Uterus (tissue), 4 donors: Measurements from ENCODE around the gene SLC8A2. TPM values are rescaled to one million over a fixed set of nuclear protein-coding genes. Genes with fewer than 3 reads are reported as not detected.
A peak's percentile ranks its signal among the peaks of the same experiment; 100 is the strongest.

Source experiments
- DNase-seq, 2 donors: peaks; one replicate each; pipeline ENCODE4 v3.0.0-alpha.2; 2019 to 2020
- H3K27ac ChIP-seq, 2 donors: fragments of 200-600 bp; sonication (generic); 1 replicate in 1 of 2; 2 replicates in 1 of 2; pipeline ENCODE4 v1.5.1; 2016 to 2018
- H3K27me3 ChIP-seq, 2 donors: fragments of 200-600 bp; sonication (generic); one replicate each; pipeline ENCODE4 v1.5.1; 2018 to 2019; ENCODE audit warnings: control low read depth in 1 of 2
- H3K36me3 ChIP-seq, 2 donors: fragments of 200-600 bp; sonication (generic); one replicate each; pipeline ENCODE4 v1.5.1; 2019; ENCODE audit warnings: control low read depth in 1 of 2
- H3K4me1 ChIP-seq, 2 donors: fragments of 200-600 bp; sonication (generic); one replicate each; pipeline ENCODE4 v1.5.1; 2018 to 2019; ENCODE audit warnings: control low read depth in 1 of 2
- H3K4me3 ChIP-seq, 2 donors: fragments of 200-600 bp; sonication (generic); 1 replicate in 1 of 2; 2 replicates in 1 of 2; pipeline ENCODE4 v1.5.1; 2018 to 2019; ENCODE audit warnings: mild to moderate bottlenecking in 1 of 2
- H3K9me3 ChIP-seq, 2 donors: fragments of 200-600 bp; sonication (generic); one replicate each; pipeline ENCODE4 v1.5.1; 2019; ENCODE audit warnings: control low read depth in 1 of 2
- POLR2A ChIP-seq, 2 donors: fragments of 450-650 bp; IDR thresholded peaks; one replicate each; pipeline ENCODE4 v1.6.1; 2016; ENCODE audit warnings: antibody characterized with exemption in 2 of 2, mild to moderate bottlenecking in 1 of 2, moderate library complexity in 1 of 2
- intact Hi-C: fragments of 100-400 bp; cut with DNase I; formaldehyde crosslinking; loops from one replicate; pipeline ENCODE4 v1.15.1; 2023; ENCODE audit warnings: low total_unique reads
- total RNA-seq, 4 donors: library from RNA; depleted of rRNA in 3 of 4; stranded (reverse); fragments of >200 nt in 3 of 4; gene quantifications; one replicate each; pipeline versions ENCODE4 v1.1.0 to v1.2.4, GENCODE V29; 2014 to 2023
- TF ChIP-seq, protein P1 (sequence below), 4 experiments: fragments of 200-600 bp in 2 of 4; fragments of 450-650 bp in 2 of 4; sonication (generic) in 2 of 4; IDR thresholded peaks; one replicate each; pipeline ENCODE4 v1.5.1; 2016 to 2019; ENCODE audit warnings: antibody characterized with exemption in 4 of 4, mild to moderate bottlenecking in 2 of 4, moderate library complexity in 1 of 4
- donor health status: DM: yes; HTN: yes; CAD: no.

SLC8A2 gene
- total RNA-seq, 4 donors from 2014 or later, result 3.4 to 17.8 (median 11.0) TPM

DNA sequence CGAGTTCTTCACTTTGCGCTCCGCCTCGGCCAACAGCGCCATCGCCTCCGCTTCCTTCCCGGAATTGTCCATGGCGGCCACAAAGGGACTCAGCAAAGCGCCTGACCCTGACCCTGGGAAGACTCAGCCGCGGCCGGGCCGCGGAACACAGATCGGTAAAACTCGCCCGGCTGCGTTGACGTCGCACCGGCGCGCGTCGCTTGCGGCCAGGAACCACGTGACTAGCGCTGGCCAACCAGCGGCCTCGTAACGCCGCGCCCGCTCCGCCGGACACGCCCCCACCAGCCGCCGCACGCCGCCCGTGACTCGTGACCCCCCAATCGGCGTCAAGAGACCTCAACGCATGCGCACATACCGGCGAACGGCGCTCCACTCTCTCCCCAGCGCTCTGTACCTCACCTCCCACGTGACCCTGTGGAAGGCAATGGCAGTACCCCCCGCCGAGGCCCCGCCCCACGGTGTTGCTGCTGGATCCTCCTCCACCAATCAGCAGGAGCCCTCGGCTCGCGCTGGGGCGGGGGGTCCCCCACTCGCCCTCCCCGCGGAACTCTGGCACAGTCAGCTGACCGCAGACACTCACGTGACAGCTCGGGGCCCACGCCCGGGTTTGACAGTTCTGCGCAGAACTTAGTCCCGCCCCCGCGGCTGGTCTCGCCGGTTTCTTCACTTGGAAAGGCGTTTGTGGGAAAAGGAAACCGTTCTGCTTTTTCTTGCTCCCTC is 43.3 kb upstream of the SLC8A2 start, which contains the start of gene NAPA:
Gene NAPA (minus strand): TSS at position 195 of the 720 bp plus-strand sequence. CDS start 123 bp downstream, at position 72.
- peak within 1 kb of the TSS; percentile 96 to 98 for H3K27ac ChIP-seq
- H3K9me3 ChIP-seq, result no peaks in the 10 kb centered on the region
- TF ChIP-seq, protein P1, sequence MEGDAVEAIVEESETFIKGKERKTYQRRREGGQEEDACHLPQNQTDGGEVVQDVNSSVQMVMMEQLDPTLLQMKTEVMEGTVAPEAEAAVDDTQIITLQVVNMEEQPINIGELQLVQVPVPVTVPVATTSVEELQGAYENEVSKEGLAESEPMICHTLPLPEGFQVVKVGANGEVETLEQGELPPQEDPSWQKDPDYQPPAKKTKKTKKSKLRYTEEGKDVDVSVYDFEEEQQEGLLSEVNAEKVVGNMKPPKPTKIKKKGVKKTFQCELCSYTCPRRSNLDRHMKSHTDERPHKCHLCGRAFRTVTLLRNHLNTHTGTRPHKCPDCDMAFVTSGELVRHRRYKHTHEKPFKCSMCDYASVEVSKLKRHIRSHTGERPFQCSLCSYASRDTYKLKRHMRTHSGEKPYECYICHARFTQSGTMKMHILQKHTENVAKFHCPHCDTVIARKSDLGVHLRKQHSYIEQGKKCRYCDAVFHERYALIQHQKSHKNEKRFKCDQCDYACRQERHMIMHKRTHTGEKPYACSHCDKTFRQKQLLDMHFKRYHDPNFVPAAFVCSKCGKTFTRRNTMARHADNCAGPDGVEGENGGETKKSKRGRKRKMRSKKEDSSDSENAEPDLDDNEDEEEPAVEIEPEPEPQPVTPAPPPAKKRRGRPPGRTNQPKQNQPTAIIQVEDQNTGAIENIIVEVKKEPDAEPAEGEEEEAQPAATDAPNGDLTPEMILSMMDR (IDR thresholded peaks at IDR 0.05), result peak in 1 of 4 experiments; percentile 99
- peak; percentile 84 to 94 for TF ChIP-seq POLR2A (IDR thresholded peaks at IDR 0.05)
- H3K4me3 ChIP-seq, result peak within 1 kb of the TSS; percentile 85 to 91
- peaks cover 8 to 29% of the 10 kb centered on the region in 2 donors for H3K4me1 ChIP-seq
- intact Hi-C loops, result no loop called here
- H3K27me3 ChIP-seq, result no peaks in the 10 kb centered on the region
- H3K36me3 ChIP-seq, result no peaks in the 10 kb centered on the region
- peak; percentile 100 for DNase-seq

DNA sequence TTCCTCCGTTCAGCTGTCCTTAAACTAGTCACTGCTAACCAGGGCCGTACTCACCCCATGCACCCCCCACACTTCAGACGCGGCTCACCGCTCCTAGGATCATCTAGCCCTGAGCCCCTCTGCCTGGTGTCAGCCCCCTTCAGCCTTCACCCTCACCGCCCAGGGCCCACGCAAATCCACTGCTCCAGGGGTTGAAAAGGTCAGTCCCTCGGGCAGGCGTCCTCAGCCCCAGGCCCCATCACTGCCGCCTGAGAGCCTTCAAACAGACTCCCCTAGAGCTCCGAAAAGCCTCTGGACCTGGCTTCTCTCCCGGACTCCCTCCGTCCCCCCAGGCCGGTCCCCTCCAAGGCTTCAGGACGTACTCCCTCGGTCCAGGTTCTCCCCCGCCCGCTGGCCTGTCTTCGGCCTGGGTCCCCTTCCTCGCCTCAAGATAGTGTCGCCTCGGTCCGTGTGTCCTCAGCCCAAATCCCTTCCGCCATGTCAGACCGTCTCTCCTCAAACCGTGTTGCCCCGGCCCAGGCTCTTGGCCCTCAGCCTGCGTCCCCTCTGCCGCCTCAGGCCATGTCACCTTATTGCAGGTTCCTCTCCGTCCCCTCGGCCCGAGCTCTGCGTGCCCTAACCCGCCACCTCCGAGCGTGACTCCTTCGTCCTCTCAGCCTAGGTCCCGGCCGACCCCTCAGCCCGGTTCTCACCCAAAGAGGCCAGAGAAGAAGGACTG is 42.6 kb upstream of the SLC8A2 start:
- H3K4me1 ChIP-seq, result peaks cover 11 to 37% of the 10 kb centered on the region in 2 donors
- intact Hi-C loops, result no loop called here

DNA sequence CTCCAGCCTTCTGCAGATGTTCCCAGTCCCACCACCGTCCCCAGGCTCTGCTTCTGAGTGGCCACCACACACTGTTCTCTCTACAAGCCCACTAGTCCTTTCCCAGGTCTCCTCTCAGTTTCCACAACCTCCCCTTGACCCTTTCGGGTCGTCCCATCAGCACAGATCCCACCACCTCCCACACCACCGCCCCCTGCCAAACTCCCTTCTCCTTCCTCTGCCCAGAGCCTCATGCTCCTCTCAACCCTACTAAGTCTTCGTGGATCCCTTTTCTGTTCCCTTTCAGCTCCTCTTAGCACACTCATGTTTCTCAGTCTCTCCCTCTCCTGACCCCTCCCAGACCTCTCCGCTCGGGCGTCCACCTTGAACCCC is 41.2 kb upstream of the SLC8A2 start:
- intact Hi-C loops, result no loop called here
- Histone ChIP-seq H3K27ac (peak overlapping the region; percentile 95 to 96), H3K4me1 (peaks cover 23 to 46% of the 10 kb centered on the region in 2 donors), H3K9me3 (no peaks in the 10 kb centered on the region), H3K36me3 (no peaks in the 10 kb centered on the region), H3K4me3 (peak overlapping the region; percentile 85 to 91), H3K27me3 (no peaks in the 10 kb centered on the region)
- TF ChIP-seq, protein P1 (IDR thresholded peaks at IDR 0.05), result no peak
- DNase-seq, result no peak

More for the DNA sequence above, 42.6 kb upstream of the SLC8A2 start:
- no peaks in the 10 kb centered on the region for H3K36me3 ChIP-seq
- no peak for TF ChIP-seq POLR2A (IDR thresholded peaks at IDR 0.05)
- TF ChIP-seq, protein P1 (IDR thresholded peaks at IDR 0.05), result no peak
- H3K27ac ChIP-seq, result peak overlapping the region; percentile 95 to 96
- no peaks in the 10 kb centered on the region for H3K27me3 ChIP-seq
- H3K9me3 ChIP-seq, result no peaks in the 10 kb centered on the region
- H3K4me3 ChIP-seq, result peak overlapping the region; percentile 85 to 91
- no peak for DNase-seq

DNA sequence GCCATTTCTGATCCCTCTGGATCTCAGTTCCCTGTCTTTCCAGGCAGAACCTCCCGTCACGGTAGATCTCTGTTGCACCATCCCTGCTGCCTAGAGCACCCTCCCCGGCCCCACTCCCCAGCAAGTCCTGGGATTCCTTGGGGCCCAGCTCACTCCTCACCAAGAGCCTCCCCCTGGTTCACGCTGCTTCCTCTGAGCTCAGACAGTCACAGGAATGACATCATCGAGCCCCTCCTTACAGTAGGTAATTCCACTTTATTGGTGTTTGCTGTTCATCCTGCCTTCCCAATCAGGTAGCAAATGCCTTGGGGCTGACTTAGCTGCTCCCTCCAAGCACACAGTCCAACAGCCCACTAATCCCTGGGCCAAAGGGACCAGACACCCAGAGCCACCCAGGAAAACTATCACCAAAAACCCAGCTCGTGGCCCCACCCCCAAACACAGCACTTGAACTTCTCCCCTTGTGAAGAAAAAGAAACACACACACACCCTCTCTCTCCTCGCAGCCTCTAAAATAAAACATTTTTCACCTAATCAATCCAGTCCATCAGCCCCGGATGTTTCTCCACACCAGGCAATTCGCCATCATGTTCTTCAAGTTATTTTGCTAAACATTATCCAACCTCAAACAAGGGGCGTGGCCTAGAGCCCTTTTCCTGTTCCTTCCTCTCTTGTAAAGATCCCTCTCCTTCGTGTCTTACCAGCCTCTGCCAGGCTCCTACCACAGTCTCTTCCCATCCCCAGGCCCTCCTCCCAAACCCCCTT is 40.7 kb upstream of the SLC8A2 start:
- no peaks in the 10 kb centered on the region for H3K9me3 ChIP-seq
- intact Hi-C loops, result no loop called here
- H3K27ac ChIP-seq, result peak overlapping the region; percentile 95 to 96
- TF ChIP-seq, protein P1 (IDR thresholded peaks at IDR 0.05), result no peak
- TF ChIP-seq POLR2A (IDR thresholded peaks at IDR 0.05), result no peak
- H3K36me3 ChIP-seq, result no peaks in the 10 kb centered on the region
- H3K27me3 ChIP-seq, result no peaks in the 10 kb centered on the region
- H3K4me1 ChIP-seq, result peaks cover 25 to 52% of the 10 kb centered on the region in 2 donors
- peak in 1 of 2 donors; percentile 68 for DNase-seq
- H3K4me3 ChIP-seq, result peak overlapping the region in 1 of 2 donors; percentile 85
